ENCODE data around the gene LAMA2.

Gene LAMA2

DNA sequence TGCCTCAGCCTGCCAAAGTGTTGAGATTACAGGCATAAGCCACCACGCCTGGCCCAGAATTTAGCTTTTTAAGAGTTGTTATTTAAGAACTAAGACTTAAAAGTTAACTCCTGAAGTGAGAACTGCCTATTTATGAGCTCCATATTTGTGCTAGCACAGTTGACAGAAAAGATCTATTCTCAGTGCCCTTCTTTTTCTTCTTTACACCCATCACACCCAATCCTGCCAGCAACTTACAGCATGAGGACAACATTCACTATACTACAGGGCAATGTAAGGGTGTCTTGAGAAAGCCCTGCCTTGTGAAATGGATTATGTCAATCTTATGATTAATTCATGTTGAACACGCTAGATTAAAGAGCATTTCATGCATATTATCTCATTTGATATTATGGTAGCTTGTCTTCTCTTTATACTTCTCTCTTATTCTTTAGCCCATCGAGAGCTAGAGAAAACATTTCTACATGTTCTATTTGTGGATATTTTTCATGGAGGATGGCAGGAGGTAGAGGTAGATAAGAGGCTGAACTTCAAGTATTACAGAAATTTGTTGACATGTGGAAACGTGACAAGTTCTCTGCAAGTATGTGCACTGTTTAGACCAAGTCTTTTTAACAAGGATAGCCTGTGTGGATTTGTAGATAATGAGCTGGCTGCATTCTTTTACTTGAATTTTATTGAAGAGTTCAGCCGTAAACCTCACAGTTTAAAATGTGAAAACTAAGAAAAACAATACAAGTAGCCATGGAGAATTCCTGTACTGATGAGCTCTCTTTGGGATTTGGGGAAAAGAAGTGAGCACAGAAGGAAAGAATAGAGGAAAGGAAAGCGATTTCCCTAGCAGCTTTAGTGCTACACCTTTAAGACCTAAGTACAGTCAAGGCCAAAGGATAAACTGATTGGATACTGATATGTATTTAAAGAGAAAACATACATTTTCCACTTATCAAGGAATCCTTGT, 614.8 kb downstream of the LAMA2 start:
- peak in 1 of 2 experiments; percentile 5 for DNase-seq
- TF ChIP-seq POLR2A (IDR thresholded peaks at IDR 0.05; ENCODE audit: low read length) = no peak
- TF ChIP-seq GATA1 (IDR thresholded peaks at IDR 0.05; ENCODE audit: low read depth, low read length) = no peak

DNA sequence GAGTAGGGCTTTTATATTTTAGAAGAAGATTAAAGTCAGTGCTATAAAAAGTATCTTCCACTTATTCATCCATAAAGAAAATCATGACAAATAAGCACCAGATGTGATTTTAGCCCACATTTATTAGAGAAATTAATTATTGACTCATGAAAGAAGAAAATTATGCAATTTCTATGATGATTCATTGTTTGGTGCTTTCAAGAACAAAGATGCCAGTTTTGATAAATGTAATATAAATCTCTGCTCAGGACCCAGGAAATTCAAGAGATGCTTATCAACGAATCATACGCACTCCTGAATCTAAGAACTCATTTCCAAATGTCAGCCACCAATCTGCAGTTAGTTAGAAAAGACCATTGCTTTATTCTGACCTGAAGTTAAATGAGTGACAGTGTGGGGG, 615.6 kb downstream of the LAMA2 start:
- DNase-seq = no peak
- no peak for TF ChIP-seq GATA1 (IDR thresholded peaks at IDR 0.05; ENCODE audit: low read depth, low read length)
- no peak for TF ChIP-seq POLR2A (IDR thresholded peaks at IDR 0.05; ENCODE audit: low read length)

DNA sequence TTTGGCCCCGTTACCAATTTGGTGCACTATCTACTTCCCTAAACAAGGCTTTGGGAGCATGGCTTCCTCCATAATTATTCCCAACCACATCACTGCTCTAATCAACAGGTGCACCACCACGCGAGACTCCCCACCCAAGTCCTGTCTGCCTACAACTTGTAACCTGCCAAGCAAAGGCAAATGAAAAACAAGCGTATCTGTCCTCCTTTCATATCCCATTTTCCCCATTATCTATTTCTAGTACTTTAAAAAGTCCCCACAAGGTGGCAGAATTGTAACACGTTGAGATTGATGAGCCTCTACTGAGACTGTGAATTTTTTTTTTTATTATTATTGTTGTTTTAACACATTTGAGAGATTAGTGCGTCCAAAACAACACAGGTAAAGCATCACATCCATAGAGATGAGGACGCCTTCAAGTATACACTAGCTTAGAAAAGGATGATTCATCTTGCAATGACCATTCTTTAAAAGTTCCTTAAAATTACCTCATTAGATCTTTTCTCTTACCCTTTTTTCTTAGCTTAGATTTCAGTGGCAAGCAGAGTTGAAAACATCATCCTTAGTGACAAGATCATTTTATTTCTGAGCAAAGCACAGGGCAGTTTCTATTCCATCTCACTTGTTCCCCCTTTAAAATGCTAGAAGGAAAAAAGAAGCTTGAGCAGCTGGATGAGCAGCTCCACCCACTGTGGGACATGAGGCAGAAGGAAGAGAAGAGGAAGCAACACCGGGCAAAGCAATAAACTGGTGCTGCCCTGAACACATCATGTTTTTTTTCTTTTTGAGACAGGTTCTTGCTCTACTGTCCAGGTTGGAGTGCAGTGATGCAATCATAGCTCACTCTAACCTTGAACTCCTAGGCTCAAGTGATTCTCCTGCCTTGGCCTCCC, 616.3 kb downstream of the LAMA2 start:
- DNase-seq = peak; percentile 70 to 86
- TF ChIP-seq POLR2A (IDR thresholded peaks at IDR 0.05; ENCODE audit: low read length) = no peak

DNA sequence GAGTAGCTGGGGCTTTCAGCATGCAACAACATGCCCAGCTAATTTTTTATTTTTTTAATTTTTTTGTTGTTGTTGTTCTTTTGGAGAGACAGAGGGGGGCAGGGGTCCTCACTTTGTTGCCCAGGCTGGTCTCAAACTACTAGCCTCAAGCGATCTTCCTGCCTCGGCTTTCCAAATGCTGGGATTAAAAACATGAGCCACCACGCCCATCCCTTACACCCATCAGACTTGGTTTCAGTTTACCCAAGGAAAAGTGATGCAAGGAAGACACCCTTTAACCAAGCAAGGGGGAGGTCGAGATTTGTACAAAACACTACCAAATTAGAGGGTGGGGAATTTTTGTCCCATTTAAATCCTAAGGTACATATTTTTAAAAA, 616.9 kb downstream of the LAMA2 start:
- TF ChIP-seq POLR2A (IDR thresholded peaks at IDR 0.05; ENCODE audit: low read length) = no peak
- no peak for TF ChIP-seq GATA1 (IDR thresholded peaks at IDR 0.05; ENCODE audit: low read depth, low read length)
- peak in 1 of 2 experiments; percentile 48 for DNase-seq

DNA sequence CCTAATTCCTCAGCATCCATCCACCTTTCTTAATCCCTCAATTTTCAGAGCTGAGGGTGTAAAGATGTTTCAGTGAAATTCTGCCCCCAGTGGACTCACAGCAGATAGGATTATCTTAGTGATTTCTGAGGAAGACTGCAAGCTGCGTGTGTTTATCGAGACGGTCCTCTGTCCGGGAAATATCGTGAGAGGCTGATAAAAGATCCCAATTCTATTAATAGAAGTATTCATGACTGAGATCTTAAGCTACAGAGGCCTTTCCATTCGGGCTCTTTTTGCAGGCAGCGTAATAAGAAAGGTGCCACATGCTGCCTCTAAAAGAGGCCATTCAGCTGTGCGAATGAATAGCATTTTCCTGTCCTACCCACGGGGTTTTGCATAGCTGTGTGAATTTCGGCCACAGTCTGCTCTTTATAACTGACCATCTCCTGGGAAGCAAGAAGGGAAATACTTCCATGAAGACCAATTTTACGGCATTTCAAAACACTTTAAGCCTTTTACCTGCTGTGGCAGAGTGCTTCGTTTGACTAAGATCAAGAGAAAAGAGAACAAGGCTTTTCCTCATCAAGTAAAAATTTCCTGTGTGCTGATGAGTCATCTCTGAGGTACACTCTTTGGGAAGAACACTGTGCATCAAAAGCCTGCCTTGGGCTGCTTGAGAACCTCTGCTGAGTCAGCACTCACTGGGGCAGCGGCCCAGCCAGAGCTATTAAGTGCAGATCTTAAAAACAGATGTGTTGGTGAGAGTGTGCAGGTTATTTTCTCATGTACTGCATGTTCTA, 618.2 kb downstream of the LAMA2 start:
- TF ChIP-seq GATA1 (IDR thresholded peaks at IDR 0.05; ENCODE audit: low read depth, low read length) = no peak
- TF ChIP-seq POLR2A (IDR thresholded peaks at IDR 0.05; ENCODE audit: low read length) = no peak
- DNase-seq = peak; percentile 91 to 92

DNA sequence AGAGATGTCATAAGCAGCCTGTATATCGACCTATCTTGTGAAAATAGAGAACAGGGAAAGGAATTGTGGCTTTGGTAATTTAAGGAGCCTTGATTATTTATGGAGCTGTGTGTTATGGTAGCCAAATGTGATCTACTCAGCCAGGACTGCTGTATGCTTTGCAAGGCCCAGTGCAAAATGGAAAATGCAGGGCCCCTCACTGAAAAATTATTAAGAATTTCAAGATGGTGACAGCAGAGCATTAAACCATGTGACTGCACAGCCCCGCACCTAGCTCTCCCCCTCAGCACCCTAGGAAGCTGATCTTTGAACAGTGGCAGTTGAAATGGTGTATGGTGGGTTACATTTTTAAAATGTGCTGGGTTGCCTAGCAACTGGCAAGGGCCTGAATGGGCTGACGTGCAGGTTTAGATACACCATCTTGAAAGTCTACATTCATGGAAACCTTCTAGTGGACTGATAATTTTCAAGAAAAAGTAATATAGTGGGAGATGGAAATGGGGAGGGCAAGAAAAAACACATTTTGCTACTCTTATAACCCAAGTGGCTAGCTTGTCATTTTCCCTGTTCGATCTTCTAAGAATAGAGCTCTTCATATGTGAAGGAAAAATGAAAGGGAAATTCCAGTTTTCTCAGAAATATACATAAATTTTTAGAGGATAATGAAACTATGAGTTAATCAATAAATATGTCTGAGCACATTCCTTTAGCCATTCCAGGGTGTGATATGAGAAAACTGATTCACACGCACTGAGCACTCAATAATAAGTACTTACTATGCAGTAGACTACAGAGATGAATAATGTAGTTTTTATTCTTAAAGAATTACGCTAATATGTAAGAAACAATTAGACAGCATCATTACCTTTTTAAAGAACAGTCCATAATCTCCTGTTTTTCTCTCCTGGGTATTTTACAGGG, 619.1 kb downstream of the LAMA2 start:
- DNase-seq = peak; percentile 31 to 63
- TF ChIP-seq POLR2A (IDR thresholded peaks at IDR 0.05; ENCODE audit: low read length) = no peak
- TF ChIP-seq GATA1 (IDR thresholded peaks at IDR 0.05; ENCODE audit: low read depth, low read length) = no peak

DNA sequence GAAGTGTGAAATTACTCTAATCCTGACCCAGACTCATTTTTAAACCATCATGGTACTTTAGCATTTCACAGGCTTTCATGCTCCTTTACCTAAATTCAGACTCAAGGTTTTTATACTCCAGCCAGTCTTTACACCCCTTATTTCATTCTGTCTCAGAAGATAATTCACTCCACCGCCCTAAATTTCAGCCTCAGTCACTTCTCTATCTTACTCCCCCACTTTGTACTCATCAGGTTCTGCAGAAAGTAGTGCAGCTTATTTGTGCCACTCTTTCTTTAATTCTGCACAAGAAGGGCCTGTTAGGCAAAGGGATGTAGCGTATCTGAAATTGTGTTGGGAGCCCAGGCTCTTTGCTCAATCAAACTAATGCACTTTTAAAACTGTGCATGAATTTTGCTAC, 621.5 kb downstream of the LAMA2 start:
- DNase-seq = peak; percentile 62 to 73
- TF ChIP-seq GATA1 (IDR thresholded peaks at IDR 0.05; ENCODE audit: low read depth, low read length) (no peak), POLR2A (IDR thresholded peaks at IDR 0.05; ENCODE audit: low read length) (no peak)

DNA sequence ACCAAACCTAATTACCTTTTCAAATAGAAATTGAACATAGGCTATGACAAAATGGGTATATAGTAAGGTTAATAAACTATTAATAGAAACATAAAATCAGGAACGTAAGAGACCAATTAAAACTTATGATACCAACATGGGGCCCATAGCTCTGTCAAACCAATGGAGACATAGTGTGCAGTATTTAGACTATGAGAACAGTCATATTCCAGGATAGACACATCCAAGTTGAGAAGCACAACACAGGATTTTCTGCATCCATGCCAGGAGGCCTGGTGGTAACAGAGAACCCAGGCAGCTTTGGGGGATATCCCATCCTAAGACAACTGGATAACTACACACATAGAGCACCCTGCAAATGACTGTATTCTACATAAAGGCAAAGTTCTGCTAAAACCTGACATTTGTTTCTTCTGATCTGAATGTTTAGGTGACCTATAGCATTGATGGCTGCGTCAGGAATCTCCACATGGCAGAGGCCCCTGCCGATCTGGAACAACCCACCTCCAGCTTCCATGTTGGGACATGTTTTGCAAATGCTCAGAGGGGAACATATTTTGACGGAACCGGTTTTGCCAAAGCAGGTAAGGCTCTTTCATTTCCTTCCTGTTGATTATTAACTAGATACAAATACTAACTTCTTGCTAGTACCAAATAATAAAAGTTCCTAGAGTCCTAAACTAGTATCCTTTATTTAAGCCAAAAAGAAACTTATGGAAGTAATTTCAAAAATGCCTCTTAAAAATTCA, 624.3 kb downstream of the LAMA2 start:
- TF ChIP-seq GATA1 (IDR thresholded peaks at IDR 0.05; ENCODE audit: low read depth, low read length) = no peak
- no peak for TF ChIP-seq POLR2A (IDR thresholded peaks at IDR 0.05; ENCODE audit: low read length)

DNA sequence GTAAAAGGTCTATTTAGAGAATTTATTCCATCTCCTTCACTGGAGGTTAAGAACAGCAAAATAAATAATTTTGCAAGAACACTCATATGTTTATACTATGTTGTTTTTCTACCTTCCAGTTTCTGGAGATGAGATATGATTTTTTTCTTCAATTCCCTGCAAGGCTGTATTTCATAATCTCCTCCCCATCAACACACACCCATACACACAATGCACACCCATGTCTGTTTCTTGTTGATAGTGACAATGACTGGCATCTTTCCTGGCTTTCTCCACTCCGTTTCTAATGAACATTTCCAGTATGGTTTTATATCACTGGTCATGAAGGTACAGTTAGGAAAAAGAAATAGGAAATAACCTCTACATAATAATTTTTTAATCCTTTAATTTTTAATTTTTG, 624.9 kb downstream of the LAMA2 start:
- TF ChIP-seq POLR2A (IDR thresholded peaks at IDR 0.05; ENCODE audit: low read length) (no peak), GATA1 (IDR thresholded peaks at IDR 0.05; ENCODE audit: low read depth, low read length) (peak; percentile 51)
- DNase-seq = peak; percentile 90 to 95

More for the DNA sequence above, 624.3 kb downstream of the LAMA2 start:
- DNase-seq = peak; percentile 46 to 59

DNA sequence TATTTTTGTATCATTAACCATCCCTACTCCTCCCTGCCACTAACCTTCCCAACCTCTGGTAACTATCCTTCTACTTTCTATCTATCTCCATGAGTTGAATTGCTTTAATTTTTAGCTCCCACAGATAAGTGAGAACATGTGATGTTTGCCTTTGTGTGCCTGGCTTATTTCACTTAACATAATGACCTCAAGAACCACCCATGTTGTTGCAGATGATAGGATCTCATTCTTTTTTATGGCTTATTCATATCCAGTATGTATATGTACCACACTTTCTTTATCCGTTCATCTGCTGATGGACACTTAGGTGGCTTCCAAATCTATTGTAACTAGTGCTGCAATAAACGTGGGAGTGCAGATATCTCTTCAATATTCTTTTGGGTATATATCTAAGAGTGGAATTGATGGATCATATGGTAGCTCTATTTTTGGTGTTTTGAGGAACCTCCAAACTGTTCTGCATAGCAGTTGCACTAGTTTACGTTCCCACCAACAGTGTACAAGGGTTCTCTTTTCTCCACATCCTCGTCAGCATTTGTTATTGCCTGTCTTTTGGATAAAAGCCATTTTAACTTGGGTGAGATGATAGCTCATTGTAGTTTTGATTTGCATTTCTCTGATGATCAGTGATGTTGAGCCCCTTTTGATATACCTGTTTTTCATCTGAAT, 625.7 kb downstream of the LAMA2 start:
- DNase-seq = peak; percentile 56 to 62

DNA sequence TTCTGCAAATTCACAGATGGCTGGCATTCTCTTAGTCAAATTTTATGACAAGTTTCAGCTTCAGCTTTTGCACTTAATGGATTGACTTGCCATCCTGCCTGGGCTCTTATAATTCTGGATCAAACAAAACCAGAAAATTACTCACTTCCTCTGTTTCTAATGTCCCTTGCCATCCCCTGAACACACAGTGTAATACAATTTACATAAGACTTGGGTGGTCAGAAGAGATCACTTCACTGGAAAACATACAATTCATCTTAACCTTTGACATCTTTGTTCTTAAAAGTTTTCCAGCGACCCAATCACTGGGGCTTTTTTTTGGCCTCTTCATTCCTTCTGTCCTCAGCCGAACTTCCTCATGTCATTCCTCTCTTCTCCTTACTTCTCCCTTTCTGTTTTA, 628.0 kb downstream of the LAMA2 start:
- TF ChIP-seq GATA1 (IDR thresholded peaks at IDR 0.05; ENCODE audit: low read depth, low read length) (no peak), POLR2A (IDR thresholded peaks at IDR 0.05; ENCODE audit: low read length) (no peak)
- DNase-seq = no peak

More for the DNA sequence above, 625.7 kb downstream of the LAMA2 start:
- no peak for TF ChIP-seq POLR2A (IDR thresholded peaks at IDR 0.05; ENCODE audit: low read length)
- TF ChIP-seq GATA1 (IDR thresholded peaks at IDR 0.05; ENCODE audit: low read depth, low read length) = no peak

All from erythroblast (primary cell).